Cortex of kidney (tissue), 1 donor: Measurements from ENCODE around the gene IVD.

Experiments used
- DNase-seq: peaks from one replicate; lab custom pipeline; 2025; lab: John Stamatoyannopoulos, UW

Gene IVD

DNA sequence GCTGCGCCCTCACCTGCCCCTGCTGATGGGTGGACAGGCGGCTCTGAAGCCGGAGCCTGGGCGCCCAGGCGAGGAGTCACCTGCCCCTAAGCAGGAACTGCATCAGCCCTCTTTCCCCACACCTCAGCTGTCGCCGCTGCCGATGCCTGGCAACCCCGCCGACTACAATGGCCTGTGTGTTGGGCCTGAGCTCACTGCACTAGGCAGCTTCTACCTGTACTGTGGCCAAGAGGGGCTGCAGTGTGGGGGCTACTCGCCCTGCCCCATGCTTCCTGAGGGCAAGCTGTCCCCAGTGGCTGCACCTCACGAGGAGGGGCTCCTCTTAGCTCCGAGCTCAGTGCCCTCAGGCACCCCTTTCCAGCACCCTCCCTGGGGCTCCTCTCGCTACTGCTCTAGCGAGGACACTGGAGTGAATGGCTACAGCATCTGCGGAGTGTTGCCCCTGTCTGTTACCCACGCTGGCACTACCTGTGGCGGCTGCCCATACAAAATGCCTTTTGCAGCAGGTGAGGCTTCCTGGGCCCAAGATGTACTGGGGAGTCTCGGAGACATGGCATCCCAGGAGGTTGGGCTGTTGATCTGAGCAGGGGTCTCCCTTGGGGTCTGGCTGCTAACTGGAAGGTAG lies 53.9 kb downstream of the IVD start:
- no peak for DNase-seq

DNA sequence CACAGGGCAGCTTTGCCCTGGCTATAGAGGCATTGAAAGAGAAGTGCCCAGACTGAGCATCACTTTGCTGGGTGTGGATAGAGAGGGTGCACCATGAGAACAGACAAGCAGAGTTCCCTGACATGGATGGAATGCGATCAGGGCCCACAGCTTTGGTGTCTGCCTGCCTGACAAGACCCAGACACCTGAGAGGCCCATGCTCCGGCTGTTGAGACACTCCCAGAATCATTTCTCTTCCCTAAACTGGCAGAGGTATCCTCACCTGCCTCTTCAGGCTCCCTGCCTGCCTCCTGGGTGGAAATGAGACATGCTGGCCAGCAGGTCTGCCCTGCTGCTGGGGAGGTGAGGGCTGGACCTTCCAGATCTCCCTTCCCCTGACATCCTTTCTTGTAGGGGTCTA lies 54.8 kb downstream of the IVD start:
- DNase-seq: no peak

DNA sequence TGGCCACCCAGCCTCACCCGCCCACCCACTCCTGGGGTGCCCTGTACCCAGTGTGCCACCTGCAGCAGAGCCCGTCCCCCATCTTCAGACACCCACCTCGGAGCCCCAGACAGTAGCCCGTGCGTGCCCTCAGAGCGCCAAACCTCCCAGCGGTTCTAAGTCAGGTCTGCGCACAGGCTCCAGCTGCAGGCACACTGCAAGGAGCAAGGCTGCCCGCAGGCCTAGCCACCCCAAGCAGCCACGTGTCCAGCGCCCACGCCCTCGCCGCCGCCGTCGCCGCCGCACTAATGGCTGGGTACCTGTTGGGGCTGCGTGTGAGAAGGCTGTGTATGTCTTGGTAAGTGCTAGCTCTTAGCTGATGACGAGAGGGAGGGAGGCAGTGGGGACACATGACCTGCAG lies 56.4 kb downstream of the IVD start:
- DNase-seq: no peak

DNA sequence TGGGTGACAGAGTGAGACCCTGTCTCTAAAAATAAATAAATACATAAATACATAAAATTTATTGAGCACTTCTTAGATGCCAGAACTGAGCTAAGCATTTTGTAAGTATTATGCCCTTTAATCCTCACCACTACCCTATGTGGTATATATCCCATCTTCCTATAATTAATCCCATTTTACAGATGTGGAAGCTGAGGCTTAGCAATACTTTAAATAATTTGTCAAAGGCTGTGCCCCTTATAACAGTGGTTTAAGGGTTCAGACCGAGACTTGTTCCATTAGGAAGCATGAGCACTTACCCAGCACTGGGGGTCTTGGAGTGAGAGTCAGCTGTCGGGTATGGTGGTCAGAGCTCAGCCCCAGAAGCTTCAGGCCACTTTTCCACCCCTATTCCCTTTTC lies 57.7 kb downstream of the IVD start:
- DNase-seq: no peak

DNA sequence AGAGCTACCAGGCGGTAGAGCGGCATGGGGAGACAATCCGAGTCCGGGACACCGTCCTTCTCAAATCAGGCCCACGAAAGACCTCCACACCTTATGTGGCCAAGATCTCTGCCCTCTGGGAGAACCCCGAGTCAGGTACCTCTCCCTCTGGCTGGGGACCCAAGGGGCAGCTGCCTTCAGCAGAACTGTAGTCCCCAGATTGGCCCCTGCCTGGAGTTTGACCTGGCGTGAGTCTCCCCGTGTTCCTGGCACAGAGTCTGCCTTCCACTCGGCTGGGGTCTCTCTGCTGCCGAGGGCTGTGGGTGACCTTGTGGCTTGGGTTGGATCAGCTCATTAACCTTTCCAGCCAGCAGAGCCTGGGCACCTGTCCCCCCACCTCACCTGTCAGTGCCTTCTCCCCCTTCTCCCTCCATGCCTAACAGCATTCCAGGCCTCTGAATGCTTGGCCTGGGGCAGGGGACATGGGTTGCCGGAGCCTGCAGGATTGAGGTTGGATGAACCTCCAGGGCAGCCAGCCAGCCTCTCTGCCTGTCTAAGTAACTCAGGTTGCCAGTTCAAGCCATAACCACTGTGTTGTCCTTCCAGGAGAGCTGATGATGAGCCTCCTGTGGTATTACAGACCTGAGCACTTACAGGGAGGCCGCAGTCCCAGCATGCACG lies 58.4 kb downstream of the IVD start:
- no peak for DNase-seq

DNA sequence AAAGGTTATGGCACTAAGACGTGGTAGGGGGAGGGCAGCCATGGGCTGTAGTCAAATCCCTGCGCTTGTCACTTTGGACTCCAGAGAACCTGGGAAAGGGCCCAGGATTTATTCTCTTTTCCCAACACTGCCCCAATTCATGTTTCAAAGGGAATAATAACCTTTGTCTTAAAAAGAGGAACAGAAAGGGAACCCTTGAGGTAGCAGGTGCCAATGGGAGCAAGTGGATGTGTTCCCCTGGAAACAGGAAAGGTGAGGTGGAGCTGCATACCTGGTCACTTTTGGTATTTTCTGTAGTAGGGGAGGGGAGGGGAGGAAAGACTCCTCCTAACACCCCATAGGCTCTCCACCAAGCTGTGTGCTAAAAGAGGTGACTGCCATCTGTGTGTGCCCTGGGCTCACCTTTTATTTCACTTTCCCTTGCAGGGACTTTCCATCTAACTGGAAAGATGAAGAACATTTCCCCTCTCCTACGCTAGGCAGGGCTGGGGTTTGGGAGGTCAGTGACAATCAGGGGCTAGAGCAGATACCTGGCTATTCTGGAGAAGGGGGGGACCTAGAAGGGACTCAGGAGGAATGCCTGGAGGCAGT lies 59.1 kb downstream of the IVD start:
- no peak for DNase-seq

DNA sequence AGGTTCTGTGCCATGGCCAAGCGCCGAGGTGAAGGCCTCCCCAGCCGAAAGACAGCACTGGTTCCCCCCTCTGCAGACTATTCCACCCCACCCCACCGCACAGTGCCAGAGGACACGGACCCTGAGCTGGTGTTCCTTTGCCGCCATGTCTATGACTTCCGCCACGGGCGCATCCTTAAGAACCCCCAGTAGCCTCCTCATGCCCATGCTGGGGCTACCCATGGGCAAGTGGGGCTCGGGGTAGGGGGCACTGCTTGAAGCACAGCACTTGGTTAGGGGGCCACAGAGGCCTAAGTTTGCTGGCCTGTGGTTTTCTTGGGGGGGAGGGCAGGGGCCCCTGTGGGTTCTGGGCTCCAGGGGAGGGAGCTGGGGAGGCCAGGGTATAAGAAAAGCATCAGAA lies 60.3 kb downstream of the IVD start:
- no peak for DNase-seq

DNA sequence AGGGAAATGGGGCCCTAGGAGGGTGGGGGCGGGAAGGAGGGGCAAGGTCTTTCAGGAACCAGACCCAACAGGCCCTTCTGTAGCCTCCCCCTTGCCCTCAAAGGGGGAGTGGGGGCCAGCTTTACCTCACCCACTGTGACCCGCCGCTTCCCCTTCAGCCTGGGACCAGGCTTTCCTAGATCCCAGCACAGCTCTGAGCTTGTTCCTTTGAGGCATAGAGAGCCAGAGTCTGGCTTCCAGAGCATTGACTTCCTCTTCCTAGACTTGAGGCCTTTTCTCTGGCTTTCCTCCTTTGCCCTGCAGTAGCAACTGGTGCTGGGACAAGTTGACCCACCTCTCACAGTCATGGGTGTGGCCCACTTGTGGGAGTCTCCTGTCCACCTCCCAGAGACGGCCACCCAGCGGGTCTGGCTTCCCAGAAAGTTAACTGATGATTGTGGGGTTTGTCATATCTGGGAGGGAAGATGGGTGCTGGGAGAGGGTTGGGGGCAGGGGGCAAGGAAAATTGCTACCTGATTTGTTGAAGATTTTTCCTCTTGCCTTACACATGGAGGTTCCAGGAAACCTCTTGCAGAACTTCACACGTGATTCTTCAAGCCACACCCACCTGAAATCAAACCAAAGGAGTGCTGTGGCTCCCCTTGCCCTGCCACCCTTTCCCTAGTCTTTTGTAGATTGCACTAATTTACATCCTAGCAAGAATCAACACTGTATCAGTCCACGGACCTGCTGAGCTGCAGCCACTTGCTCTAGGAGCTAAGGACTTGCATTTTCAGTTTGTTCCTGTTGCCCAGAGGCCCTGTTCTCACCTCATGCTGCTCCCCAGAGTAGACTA lies 61.0 kb downstream of the IVD start:
- no peak for DNase-seq

DNA sequence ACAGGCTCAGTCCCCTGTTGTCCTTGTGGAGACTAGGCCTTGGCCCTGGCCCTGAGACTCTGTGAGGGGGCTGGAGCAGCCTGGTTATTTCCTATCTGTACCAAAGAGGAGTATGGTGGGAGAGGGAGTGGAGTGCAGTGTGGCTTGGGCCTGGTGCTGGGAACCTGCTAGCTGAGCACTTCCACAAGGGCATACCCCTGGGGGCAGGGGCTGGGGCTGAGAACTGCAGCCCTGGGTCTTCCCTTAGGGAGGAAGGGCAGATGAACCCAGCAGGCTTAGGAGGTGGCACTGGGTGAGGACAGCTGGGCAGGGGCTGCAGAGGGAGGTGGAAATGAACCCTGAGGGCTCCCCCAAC lies 61.6 kb downstream of the IVD start:
- DNase-seq: no peak

DNA sequence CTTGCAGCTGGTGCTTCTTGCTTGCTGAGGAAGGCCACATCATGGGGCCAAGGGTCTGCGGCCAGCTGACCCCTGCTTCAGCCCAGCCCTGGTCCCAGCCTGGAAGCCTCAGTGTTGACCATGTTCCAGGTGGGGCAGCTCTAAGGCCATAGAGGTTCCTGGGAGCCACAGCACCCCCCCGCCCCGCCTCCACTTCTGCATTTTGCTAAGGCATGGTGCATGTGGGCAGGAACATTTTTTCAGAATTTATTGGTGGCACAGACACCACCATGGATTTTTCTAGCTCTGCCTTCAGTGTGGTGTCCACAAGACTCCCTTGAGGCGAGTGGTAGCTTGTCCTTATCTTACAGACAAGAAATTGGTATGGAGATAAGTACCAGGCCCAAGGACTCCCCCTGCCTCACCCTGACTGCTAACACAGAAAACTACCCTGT lies 63.3 kb downstream of the IVD start:
- DNase-seq: no peak

DNA sequence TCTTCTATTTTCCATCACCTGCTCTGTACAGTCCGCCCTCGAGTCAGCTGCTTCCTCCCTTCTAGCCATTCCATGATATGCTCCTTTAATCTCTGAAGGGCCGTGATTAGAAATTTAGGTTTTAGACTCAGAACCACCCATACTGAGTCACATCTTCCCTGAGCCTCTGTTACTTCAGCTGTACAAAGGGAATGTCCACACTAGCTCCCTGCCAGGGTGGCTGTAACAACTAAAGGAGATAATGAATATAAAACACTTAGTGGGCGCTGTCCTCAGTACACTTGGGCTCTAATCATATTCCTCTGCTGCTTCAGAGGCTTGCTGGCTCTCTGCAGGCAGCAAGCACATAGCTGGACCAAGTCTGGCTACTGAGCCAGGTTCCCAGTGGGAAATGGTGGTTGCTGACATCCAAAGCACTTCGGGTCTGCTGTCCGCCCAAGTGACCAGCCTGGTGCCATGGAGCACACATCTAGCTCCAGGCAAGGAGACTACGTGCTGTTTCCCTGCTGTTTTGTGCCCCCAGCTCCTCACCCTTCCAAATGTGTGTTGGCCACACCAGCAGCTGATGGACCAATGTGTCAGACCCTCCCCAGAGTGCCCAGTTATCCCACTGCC lies 64.3 kb downstream of the IVD start:
- DNase-seq: no peak

DNA sequence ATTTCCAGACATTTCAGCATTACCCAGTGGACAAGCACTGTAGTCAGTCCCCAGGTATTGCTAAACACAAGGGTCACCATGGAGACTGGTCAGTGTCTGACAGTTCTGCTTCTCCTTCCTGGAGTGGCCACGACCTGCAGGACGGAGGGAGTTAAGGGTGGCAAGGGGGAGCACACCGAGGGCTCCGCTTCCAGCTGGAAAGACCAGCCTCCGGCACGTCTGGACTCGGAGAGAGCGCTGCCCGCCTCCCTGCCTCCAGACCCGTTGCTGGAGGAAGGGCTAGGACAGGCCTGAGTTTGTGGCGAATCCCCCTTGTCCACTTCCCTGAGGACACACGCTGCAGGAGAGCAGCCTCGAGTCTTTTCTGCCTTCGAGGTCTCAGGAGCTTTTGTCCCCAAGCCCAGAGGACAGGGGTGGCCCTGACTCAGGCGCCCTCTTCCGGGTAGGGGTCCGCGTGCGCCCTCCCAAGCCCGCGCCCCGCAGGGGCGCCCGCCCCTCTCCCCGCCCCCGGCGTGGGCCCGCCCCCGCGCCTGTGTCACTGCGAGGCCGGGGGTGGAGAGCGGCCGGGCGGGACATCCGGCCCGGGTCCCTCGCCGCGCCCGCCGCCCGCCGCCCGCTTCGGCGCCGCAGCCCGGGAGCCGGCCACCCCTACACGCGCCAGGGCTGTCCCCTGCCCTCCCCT lies 65.0 kb downstream of the IVD start, which contains the start of gene CHST14:
TSS of gene CHST14 (plus strand) at position 562 of the 682 bp plus-strand sequence. CDS start 230 bp downstream, outside the sequence.
- no peak for DNase-seq
